ENCODE measurements around the gene DNAJC5G.
"Not testable (repeated sequence)": the region's sequence is repeated elsewhere in the genome, so short reads cannot be mapped to it uniquely, and the experiment has no call there.

The DNAJC5G gene

DNA sequence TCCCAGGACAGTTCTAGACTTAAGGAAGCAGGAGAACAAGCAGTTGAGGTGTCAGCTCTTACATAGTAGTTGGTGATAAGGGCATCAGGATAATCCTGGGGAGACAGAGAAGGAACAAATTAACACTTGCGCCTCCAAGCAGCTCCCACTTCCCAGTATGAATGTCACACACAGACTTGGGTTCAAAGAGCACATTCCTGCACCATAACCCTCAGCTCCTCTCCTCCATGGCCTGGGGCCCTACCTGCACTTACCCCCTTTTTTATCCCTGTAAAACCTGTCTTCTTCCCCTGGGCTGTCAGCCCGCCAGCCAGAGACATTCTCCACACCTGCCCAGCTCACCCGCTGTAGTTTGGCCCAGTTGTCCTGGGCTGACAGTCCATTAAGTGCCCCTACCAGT is 36.9 kb downstream of the DNAJC5G start:
- Histone ChIP-seq H3K4me3 (ENCODE audit: low read depth, low read length) (no peak overlapping the region), H3K36me3 (replicated peaks) (peaks cover 6% of the 10 kb centered on the region), H3K27ac (no peak overlapping the region), H3K27me3 (replicated peaks) (peaks cover 12% of the 10 kb centered on the region)
- no peak for DNase-seq
- no peak for TF ChIP-seq CTCF (IDR thresholded peaks at IDR 0.05; ENCODE audit: low read depth, low read length, missing control alignments)
- in situ Hi-C loops (cut with HindIII; ENCODE audit: low pct_ligation_motif_present, low sequenced_read_pairs): no loop called here

DNA sequence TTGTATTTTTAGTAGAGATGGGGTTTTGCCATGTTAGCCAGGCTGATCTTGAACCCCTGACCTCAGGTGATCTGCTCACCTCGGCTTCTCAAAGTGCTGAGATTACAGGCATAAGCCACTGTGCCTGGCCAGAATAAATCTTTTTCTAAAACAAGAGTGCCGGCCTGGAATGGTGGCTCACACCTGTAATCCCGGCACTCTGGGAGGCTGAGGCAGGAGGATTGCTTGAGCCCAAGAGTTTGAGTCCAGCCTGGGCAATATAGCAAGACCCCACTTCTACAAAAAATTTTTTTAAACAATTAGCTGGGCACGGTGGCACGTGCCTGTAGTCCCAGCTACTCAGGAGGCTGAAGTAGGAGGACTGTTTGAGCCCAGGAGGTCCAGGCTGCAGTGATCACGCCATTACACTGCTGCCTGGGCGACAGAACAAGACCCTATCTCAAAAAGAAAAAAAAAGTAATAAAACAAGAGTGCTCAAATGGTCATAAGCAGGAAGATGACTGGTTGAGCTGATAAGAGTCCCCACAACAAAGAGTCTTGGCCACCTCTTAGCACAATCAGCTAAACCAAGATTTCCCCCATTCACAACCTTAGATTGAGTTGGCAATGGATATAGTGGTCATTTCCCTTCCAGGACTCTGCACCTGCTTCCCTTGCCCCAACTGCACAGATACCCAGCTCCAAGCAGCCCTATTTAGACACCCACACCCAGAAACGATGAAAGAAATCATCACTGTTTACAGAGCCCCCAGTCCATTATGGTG is 38.8 kb downstream of the DNAJC5G start:
- no peak for DNase-seq
- peaks cover 6% of the 10 kb centered on the region for H3K36me3 ChIP-seq (replicated peaks)

DNA sequence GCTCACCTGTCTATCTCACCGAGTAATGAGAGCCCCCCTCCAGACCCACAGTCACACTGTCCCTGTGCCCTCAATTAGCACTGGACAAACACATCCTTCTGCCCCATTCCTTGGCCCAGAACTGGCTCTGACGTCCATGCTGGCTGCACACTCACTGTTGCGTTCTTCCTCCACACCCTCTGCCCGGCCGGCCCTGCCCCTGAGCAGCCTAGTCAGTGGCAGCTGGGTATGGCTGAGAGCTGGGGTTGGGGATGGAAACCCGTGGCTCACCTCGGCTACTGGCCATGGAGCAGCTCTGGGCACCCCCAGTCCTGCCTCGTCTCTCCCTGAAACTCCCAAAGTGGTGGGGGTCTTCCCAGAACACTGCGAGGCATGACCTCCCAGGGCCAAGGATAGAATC is 39.5 kb downstream of the DNAJC5G start:
- no peak for TF ChIP-seq CTCF (IDR thresholded peaks at IDR 0.05; ENCODE audit: low read depth, low read length, missing control alignments)
- DNase-seq: no peak
- in situ Hi-C loops (cut with HindIII; ENCODE audit: low pct_ligation_motif_present, low sequenced_read_pairs): no loop called here
- Histone ChIP-seq H3K27ac (no peak overlapping the region), H3K36me3 (replicated peaks) (peaks cover 3% of the 10 kb centered on the region), H3K27me3 (replicated peaks) (no peaks in the 10 kb centered on the region), H3K4me3 (ENCODE audit: low read depth, low read length) (no peak overlapping the region)

More for the DNA sequence above, 38.8 kb downstream of the DNAJC5G start:
- Histone ChIP-seq H3K4me3 (ENCODE audit: low read depth, low read length) (no peak overlapping the region), H3K27ac (no peak overlapping the region), H3K27me3 (replicated peaks) (no peaks in the 10 kb centered on the region)
- in situ Hi-C loops (cut with HindIII; ENCODE audit: low pct_ligation_motif_present, low sequenced_read_pairs): no loop called here
- no peak for TF ChIP-seq CTCF (IDR thresholded peaks at IDR 0.05; ENCODE audit: low read depth, low read length, missing control alignments)

DNA sequence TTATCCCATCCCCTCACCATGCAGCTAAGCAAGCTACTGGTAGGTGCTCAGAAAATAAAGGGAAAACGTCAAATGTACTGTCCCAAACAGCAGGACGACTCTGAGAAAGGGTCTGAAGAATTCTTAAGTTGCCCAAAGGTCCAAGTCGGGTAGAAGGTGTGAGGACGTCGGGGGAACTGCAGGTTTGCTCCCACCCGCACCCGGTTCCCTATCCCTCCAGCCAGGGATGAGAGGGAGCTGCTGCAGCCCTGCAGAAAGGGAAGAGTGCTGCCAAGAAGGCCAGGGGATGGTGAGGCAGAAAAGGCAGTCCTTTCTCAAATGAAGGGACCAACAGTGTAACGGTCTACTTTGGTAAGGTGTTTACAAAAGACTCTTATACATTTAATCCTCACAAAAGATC is 39.9 kb downstream of the DNAJC5G start:
- in situ Hi-C loops (cut with HindIII; ENCODE audit: low pct_ligation_motif_present, low sequenced_read_pairs): no loop called here
- no peak overlapping the region for H3K27ac ChIP-seq
- DNase-seq: no peak
- TF ChIP-seq CTCF (IDR thresholded peaks at IDR 0.05; ENCODE audit: low read depth, low read length, missing control alignments): no peak
- H3K27me3 ChIP-seq (replicated peaks): no peaks in the 10 kb centered on the region
- H3K36me3 ChIP-seq (replicated peaks): peaks cover 3% of the 10 kb centered on the region
- H3K4me3 ChIP-seq (ENCODE audit: low read depth, low read length): no peak overlapping the region

- no peak for DNase-seq
- in situ Hi-C loops (cut with HindIII; ENCODE audit: low pct_ligation_motif_present, low sequenced_read_pairs): no loop called here
- no peak for TF ChIP-seq CTCF (IDR thresholded peaks at IDR 0.05; ENCODE audit: low read depth, low read length, missing control alignments)
- Histone ChIP-seq H3K27me3 (replicated peaks) (no peaks in the 10 kb centered on the region), H3K27ac (no peak overlapping the region), H3K4me3 (ENCODE audit: low read depth, low read length) (no peak overlapping the region), H3K36me3 (replicated peaks) (peaks cover 3% of the 10 kb centered on the region)
Observed at GRCh38 chr2:27316655-27317412, 41.6 kb downstream of the DNAJC5G start.

DNA sequence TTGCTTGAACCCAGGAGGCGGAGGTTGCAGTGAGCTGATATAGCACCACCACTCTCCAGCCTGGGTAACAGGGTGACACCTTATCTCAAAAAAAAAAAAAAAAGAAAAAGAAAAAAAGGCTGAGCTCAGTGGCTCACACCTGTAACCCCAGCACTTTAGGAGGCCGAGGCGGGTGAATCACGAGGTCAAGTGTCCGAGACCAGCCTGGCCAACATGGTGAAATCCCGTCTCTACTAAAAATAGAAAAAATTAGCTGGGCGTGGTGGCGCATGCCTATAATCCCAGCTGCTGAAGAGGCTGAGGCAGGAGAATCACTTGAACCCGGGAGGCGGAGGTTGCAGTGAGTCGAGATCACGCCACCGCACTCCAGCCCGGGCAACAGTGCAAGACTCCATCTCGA is 44.6 kb downstream of the DNAJC5G start:
- H3K36me3 ChIP-seq (replicated peaks); H3K27me3 ChIP-seq (replicated peaks); DNase-seq; H3K4me3 ChIP-seq (ENCODE audit: low read depth, low read length); in situ Hi-C loops (cut with HindIII; ENCODE audit: low pct_ligation_motif_present, low sequenced_read_pairs); H3K27ac ChIP-seq: not testable (repeated sequence)
